ENCODE data around the gene CNPY1.

Gene CNPY1

GRCh38 chr7:155551785-155552611 lies 5.6 kb upstream of the CNPY1 start:
- H3K4me3 ChIP-seq (ENCODE audit: low read depth, low read length): no peak overlapping the region
- DNase-seq (ENCODE audit: low read depth): no peak
- no peak for TF ChIP-seq CTCF (conservative IDR thresholded peaks at IDR 0.05; ENCODE audit: low read depth, low read length)

- no peak for DNase-seq (ENCODE audit: low read depth)
- no peak for TF ChIP-seq CTCF (conservative IDR thresholded peaks at IDR 0.05; ENCODE audit: low read depth, low read length)
- no peak overlapping the region for H3K4me3 ChIP-seq (ENCODE audit: low read depth, low read length)
These were observed 4.6 kb upstream of the CNPY1 start for GRCh38 chr7:155550916-155551315.

- no peak overlapping the region for H3K4me3 ChIP-seq (ENCODE audit: low read depth, low read length)
- DNase-seq (ENCODE audit: low read depth): no peak
- TF ChIP-seq CTCF (conservative IDR thresholded peaks at IDR 0.05; ENCODE audit: low read depth, low read length): no peak
These were observed 2.9 kb upstream of the CNPY1 start for GRCh38 chr7:155549226-155549625.

GRCh38 chr7:155547161-155547791 lies 917 bp upstream of the CNPY1 start:
- H3K4me3 ChIP-seq (ENCODE audit: low read depth, low read length): no peak overlapping the region
- no peak for DNase-seq (ENCODE audit: low read depth)
- no peak for TF ChIP-seq CTCF (conservative IDR thresholded peaks at IDR 0.05; ENCODE audit: low read depth, low read length)

GRCh38 chr7:155545348-155545747 lies 1.0 kb downstream of the CNPY1 start:
- no peak overlapping the region for H3K4me3 ChIP-seq (ENCODE audit: low read depth, low read length)
- TF ChIP-seq CTCF (conservative IDR thresholded peaks at IDR 0.05; ENCODE audit: low read depth, low read length): peak; percentile 11
- DNase-seq (ENCODE audit: low read depth): no peak

GRCh38 chr7:155544485-155544884 lies 1.9 kb downstream of the CNPY1 start:
- no peak overlapping the region for H3K4me3 ChIP-seq (ENCODE audit: low read depth, low read length)
- no peak for DNase-seq (ENCODE audit: low read depth)
- no peak for TF ChIP-seq CTCF (conservative IDR thresholded peaks at IDR 0.05; ENCODE audit: low read depth, low read length)
